HG03571 (cell line): ENCODE measurements around the gene AK9.
A peak's percentile ranks its signal among the peaks of the same experiment; 100 is the strongest.

Experiments used
- ATAC-seq: cut with Tn5 transposase; IDR thresholded peaks from one replicate; pipeline ENCODE4 v1.9.1; 2021; ENCODE audit not compliant: unreplicated experiment

The AK9 gene

DNA sequence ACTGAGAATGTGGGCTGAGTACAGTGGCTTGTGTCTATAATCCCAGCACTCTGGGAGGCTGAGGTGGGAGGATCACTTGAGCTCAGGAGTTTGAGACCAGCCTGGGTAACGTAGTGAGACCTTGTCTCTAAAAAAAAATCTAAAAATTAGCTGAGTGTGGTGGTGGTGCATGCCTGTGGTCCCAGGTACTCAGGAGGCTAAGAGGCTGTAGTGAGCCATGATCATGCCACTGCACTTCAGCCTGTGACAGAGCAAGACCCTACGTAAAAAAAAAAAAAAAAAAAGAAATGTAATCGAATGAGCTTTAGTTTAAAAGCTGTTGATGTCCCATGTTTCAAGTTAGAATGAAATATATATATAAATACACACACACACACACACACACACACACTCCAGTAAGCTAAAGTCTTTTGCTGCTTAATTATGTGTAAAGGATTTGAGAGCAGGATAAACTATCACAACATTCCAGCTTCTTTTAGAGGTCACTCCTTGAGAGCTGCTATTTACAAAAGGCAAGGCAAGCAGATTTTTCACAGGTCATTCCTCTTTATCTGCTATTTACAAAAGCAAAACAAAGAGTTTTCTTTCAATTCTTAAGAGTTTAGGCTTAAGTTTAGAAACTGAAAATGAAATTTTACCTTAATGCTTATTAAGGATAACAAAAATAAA lies 230.7 kb downstream of the AK9 start:
- no peak for ATAC-seq

DNA sequence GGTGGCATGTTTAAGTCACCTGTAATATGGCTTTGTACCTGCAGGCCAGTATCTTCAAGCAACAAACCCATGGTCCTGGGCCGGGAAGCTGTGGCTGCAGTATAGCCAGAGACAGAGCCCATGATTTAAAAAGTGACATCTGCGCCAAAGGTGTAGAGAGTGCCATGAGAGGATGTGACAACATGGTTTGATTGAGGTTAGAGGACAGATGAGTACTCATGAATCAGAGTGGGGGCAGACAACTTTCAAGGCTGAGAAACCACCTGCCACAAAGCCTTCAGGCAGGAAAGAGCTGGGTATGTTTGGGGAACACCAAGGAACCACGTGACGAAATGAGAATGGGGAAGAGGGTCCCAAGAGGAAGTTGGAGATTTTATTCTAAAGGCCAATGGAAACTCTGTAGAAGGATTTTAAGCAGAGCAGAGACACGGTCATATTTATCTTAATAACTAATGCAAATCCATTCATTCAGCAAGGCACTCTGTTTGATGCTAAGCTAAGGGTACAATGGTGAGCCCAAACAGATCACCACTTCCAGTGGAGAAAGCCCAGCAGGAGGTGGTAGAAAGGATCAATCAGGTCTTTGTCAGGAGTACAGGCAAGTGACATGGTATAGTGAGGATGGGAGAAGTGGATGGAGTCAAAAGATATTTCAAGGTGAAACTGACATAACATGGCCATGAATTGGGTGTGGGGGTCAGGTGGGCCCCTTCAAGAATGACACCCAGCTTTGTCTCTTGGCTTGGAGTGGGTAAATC lies 232.0 kb downstream of the AK9 start:
- ATAC-seq = no peak

DNA sequence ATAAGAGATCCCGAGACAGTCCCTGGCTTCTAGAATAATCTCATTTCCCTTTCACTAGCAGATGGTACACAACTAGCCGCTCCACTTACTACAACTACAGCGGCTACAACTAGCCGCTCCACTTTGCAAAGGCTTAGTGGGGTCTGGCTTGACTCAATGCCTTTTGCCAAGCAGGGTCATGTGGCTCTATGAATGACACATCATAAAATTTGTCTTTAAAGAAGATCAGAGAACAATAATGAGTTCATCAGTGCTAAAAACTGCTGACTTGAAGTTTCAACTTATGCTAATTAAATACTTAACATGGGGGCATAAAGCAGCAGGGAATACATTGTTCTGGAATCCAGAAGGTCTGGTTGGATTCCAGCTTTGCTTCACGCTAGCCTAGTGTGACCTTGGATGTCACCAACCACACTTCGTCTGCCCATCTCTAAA lies 233.4 kb downstream of the AK9 start:
- no peak for ATAC-seq

DNA sequence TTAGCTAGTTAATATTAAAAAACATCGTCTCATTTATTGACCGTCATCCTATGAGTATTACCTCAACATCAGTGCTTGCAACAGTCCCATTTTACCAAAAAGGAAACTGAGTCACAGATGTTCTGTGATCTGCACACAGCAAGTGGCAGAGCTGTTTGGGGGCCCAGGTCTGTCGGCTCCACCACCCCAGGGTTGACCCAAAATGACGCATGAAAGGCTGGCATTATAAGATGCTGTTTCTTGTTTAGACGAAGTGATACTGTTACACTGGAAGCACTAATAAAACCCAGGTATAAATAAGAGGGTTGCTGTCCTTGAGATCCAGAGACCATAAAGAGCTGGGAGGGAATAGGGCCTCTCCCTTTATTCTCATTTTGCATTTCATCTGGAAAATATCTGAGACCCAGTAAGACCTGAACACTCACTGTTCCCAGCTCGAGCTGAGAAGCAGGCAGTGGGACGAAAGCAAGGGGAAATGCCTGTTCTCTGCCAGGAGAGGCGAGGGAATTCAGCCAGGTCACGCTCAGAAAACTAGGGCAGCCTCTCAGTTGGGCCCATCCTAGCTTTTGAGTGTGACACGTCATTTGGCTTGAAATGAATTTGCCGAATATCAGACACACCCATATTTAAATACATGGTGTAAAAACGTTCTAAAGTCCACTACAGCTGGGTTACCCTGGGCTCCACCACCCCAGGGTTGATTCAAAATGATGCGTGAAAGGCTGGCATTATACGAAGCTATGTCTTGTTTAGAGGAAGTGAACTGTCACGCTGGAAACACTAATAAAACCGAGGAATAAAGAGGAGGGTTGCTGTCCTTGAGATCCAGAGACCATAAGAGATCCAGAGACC lies 234.1 kb downstream of the AK9 start:
- ATAC-seq = no peak

DNA sequence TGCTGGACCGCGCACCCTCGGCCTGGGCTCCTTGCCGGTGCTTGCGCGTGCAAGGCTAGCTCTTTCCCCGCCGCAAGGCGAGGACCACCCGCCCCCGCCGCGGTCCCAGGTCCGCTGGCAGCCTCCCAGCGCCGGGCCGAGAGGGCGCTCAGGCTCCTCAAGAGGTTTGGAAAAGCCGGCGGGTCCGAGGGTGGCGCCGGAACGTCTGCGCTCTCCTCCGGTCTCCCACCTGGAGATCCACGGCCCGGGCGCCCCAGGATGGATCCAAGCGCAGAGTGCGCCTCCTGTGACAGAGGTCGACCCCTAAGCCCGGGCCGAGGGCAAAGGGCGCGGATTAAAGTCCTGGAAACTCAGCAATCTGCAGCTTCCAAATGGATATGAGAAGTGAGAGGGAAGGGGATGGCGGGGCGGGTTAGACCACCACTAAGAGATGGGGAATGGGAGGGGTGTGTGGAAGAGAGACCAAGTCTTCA lies 234.9 kb downstream of the AK9 start:
- no peak for ATAC-seq

DNA sequence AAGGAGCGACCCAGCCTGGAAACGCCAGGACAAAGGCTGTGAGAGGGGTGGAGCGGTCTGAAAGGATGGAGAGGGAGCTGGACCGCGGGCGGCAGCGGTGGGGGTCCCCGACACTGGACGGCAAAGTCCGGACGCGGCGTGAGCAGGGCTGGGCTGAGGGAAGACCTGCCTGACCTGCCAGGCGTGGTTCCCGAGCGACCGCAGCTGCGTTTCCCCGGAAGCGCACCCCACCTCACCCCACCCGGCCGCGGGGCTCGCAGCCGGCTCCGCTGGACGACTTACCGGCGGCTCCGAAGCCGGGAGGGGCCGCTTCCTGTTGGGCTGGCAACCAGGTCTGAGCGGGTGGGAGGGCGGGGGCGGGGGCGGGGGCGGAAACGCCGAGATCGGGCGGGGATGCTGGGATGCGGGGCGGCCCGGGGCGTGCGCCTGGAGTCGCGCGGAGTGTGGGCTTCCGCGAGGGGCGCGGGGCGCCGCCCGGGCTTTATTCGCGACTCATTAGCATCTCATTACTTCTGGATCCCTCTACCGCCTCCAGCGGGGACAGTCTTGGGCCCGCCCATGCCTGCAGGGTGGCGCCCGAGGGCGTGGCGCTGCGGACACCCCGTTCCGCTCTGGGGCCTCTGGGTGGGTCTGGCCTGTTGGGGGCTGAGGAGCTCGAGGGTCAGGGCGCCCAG lies 235.4 kb downstream of the AK9 start, which contains the start of gene MICAL1:
MICAL1 (minus strand) TSS at position 336 of the 674 bp plus-strand sequence. CDS start 1,576 bp downstream, outside the sequence.
- peak; percentile 54 for ATAC-seq

DNA sequence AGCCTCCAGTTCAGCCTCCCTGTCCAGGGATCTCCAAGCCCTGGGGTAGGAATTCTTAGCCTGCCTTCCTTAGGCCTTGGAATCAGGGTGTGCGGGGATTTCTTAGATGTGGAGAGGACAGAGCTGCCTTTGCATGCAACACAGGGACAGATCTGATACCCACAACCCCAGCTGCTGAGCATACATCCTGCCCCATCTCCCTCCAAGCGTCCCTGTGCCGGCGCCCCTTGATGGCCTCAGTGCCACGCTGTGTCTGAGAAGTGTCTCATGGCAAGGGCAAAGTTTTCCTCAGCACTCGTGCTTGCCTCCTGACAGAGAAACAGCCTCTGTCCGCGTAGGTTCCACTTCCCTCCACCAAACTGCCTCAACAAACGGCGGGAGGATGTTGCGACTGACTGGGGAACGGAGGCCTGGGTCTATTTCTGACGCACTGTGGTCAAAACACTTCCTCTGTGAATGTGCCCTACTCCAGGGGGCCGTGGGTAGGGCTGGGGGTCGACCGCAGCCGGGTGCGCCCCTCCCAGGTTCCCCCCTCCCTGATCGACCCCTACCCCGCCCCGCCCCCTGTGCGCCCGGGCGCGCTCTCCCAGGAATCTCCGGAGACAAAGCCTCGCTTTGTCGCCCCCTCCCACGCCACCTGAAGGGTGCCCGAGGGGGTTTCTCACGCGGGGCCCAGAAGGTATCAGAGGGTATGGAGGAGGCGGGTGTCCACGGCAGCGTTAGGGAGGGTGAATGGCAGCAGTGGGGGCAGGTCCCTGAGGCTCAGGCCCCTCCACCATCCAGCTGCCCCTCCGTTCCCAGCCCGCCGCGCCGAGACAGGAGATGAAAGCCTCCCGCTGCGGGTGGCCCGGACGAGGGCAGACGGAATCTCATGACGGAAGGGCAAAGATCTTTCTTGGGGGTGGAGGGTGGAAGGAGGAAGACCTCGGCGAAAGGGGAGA lies 236.2 kb downstream of the AK9 start:
- ATAC-seq = peak; percentile 21

DNA sequence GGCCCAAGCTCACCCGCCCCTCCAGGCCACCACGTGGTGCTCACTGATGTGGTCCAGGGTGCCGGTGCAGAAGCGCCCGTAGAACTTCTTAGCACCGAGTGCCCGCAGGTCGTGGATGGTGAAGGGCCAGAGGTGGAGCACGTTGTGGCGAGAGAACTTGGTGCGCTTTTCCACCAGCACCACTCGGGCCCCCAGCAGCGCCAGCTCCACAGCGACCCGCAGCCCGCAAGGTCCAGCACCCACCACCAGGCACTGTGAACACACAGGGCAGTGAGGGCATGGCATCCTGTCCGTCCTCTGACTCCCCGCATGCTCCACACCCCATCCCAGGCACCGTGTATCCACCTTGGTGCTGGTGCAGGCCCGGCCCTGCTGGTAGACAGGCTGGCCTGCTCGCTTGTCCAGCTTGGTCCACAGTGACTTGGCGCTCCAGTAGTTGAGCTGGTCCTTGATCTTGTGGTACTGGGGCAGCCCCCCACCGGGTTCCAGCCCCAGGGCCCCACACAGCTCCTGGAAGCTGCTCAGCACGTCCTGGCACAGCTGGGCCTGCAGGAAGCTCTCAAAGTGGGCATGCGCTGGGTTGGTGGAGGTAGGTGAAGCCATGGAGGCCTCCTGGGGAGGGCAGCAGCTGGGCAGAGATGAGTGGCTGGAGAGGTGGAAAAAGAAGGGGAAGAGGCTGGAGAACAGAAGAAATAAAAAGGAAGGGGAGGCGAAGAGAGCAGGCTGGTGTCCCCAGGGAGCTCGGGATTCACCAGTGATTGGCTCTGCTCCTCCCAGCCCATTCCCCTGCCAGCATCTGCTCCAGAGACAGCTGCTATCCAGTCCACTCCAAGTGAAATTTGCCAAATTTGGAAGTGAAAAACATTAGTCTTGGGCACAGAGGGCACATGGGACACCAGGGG lies 237.2 kb downstream of the AK9 start:
- ATAC-seq = no peak

DNA sequence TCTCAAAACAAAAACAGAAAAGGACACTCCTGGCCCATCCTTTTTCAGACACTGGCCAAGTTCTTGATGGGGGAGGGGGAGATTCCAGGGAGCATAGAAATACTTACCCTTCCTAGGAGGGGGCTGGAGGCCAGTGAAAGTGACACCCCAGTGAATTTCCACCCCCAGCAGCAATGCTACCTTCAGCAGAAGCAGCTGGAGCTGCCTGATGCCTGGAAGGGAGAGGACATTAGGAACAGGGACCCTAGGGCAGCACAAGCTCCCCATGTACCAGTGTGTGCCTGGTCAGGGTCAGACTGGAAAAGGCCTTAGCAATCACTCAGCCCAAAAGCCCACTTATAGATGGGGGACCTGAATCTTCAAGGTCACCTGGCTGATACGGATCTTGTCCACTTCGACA lies 237.8 kb downstream of the AK9 start:
- no peak for ATAC-seq

DNA sequence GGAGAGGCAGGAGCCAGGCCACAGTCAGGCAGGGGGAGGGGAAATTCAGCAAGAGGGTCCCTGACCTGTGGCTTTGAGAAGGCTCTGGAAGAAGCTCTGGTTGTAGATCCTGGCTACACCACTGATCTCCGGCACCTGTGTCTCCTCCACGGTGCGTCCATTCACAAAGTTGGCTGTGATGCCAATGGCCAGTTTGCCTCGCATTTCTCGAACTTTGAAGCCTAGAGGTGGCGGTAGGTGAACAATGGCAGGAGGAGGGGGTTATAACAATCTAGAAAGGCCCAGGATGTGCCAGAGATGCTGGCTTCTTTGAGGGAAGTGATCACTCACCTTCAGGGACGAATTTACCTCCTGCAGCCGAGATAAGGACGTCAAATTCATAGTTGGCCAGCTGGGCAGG lies 238.8 kb downstream of the AK9 start:
- ATAC-seq = no peak

DNA sequence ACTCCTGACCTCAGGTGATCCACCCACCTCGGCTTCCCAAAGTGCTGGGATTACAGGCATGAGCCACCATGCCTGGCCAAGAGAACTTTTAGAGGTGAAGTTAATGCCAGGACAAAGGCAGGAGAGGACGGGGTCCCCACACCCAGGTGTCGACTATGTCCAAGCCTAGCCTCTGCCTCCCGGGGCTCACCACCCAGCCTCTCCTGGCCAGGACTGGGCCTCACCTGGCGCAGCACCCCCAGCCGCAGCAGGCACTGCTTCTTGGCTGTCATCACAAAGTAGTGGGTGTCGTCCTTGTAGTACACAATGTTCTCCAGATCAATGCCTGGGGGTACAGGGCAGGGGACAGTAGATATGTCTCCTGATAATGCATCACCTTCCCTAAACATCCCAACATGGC lies 239.6 kb downstream of the AK9 start:
- ATAC-seq = no peak

DNA sequence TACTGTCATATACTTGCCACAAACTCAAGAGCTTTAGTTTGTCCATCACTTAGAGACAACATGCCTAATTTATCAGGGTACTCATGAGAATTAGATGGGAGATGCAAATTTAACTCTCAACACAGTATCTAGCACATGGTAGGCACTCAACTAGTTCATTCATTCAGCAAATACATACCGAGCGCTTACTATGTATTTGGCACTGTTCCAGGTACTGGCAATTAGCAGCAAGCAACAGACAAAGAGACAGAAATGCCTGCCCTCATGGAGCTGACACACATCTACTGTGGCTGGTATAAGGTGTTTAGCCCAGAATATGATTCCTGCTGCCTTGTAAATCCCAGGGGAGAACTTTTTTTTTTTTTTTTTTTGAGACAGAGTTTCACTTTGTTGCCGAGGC lies 240.2 kb downstream of the AK9 start:
- ATAC-seq = no peak

DNA sequence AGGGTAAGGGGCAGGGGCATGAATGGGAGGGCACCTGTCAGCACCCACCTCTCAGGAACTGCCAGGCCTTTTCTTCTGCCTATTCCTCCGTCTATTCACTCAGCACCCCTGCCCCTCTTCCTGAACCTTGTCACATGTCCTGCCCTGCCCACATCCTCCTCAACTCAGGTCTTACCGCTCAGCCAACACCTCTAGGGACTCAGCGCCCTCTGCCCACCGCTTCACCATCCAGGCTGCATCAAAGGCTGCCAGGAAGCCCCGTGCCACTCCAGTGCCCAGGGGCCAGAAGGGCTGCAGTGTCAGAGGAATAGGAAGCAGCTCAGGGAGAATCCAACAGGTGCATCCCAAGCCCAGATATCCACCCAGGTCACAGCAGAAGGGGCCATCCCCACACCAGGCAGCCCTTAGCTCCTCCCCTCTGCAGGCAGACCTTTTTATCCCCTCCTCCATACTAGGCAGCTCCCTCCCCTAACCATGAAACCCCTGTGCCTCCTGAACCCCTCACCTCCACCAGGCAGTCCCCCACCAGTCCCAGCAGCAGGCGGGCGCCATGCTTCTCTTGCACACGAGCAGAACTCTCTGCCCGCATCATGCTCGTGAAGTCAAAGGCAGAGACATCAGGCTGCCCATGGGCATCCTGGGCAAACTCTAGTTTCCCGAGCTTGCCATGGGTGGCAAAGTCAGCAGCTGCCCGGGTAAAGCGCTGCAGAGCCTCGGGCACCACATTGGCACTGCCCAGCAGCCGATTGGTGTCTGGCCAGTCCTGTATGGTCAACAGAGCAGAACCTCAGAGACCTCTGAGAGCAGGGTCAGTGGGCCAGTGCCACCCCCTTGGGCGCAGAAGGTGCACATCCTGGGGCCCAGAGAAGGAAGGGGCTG lies 241.0 kb downstream of the AK9 start:
- ATAC-seq = no peak

DNA sequence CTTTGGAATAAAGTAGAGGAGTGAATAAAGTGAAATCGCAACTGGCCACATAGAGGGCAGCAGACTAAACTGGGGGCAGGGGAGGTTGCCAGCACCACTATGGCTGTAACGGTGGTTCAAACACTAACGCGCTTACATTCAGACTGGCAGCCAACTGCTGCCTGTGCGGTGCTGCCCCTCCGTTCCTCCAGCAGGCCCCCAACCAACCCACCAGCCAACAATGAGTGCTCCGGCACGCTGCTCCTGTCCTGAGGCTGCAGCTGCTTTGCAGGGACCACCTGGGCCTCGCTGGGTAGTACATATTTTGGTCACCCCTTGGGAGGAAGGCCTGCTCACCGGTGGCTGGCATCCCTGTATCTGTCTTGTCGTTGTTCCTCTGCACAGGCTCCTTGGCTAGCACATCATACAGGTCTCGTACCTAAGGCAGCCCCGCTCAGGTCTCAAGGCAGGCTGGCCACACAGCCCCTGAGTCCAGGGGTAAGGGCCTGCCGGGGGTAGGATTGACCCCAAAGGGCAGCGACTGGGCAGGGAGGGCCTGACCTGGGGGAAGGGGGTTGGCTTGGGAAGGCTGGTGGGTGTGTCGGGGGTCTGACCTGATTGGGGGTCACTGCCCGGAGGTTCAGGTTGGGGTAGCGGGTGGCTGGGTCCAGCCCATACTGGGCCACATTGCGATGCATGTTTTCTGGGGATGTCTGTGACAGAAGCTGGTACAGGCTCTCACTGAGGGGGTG lies 241.8 kb downstream of the AK9 start:
- ATAC-seq = no peak

DNA sequence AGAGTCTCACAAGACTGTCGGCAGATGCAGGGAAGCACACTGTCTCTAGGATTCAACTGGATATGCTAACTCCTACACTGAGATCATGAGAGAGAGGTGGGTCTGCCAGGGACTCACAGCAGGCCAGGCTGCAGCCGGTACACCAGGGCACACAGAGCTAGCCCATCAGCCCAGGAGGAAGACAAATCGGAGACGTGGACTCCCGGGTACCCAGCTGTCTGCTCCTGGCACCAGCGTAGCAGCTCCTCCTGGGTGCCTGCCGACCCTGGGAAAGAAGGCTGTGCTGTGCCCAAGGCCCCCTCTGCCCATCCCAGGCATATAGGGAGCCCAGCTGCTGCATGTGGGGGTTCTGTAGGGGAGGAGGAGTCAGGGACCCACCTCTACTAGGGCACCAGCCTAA lies 242.4 kb downstream of the AK9 start:
- ATAC-seq = no peak

DNA sequence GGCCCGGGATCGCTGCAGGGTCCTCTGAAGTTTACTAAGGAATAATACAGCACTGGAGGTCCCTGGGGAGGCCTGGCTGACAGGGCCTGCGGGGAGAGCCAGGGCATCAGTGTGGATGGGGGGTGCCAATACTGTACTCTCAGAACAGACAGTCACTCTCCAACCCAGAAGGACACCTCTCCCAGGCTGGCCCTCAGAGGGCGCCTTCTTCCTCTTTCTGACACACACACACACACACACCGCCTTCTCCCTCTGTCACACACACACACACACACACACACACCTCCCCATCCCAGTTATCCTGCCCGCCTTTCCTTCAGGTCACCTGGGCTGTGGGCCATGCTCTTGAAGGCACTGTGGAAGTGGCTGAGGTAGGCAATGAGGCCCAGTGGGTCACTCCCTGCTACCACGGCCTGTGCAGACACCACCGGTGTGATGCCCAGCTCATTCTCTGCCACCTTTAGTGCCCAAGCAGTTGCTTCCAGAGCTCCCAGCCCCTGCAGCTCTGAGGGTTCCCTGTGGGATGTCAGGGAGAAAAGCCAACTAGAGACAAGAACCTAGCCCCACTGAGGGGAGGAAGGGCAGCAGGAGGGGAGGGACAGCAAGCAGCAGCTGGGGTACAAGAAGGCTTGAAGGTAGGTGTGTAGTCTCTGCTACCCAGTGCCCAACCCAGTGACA lies 243.0 kb downstream of the AK9 start:
- no peak for ATAC-seq

DNA sequence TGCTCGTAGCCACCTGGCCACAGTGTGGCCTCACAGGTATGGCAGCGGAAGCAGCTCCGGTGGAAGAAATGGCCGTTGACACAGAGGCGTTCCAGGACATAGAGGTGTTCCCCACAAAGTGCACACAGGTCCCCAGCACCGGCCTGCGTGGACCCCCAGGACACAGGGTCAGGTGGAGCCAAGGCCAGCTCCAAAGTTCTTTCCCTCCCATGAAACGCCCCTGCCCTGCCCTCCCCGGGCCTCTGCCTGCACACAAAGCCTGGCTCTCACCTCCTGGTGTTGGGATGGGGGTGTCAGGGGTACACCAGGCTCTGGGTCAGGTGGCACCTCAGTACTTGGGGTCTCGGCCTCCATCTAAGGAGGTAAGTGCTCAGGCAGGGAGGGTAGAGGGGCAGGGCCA lies 243.9 kb downstream of the AK9 start:
- ATAC-seq = no peak
